Breast epithelium (tissue), 4 donors: ENCODE data around the gene SLC9A8. TPM values are rescaled to one million over a fixed set of nuclear protein-coding genes. Genes with fewer than 3 reads are reported as not detected.

Experiments
- DNase-seq, 2 donors: peaks; one replicate each; pipeline ENCODE4 v3.0.0-alpha.2; 2019; ENCODE audit warnings: low spot score in 2 of 2
- H3K27ac ChIP-seq, 2 donors: fragments of 200-600 bp; sonication (generic) in 1 of 2; one replicate each; pipeline ENCODE4 v1.5.1; 2016 to 2019; ENCODE audit warnings: mild to moderate bottlenecking in 1 of 2
- H3K27me3 ChIP-seq, 2 donors: fragments of 200-600 bp; sonication (generic) in 1 of 2; one replicate each; pipeline versions ENCODE4 v1.5.1 to v1.6.0; 2017 to 2019; ENCODE audit warnings: control low read depth in 1 of 2, mild to moderate bottlenecking in 1 of 2
- H3K36me3 ChIP-seq: fragments of 200-600 bp; one replicate; pipeline ENCODE4 v1.5.1; 2019
- H3K4me1 ChIP-seq, 2 donors: fragments of 200-600 bp; sonication (generic); one replicate each; pipeline ENCODE4 v1.5.1; 2016 to 2019; ENCODE audit warnings: control low read depth in 1 of 2
- H3K4me3 ChIP-seq, 3 donors: fragments of 200-600 bp; sonication (generic); 1 replicate in 2 of 3; 2 replicates in 1 of 3; pipeline ENCODE4 v1.5.1; 2016 to 2019; ENCODE audit warnings: mild to moderate bottlenecking in 3 of 3, moderate library complexity in 2 of 3
- H3K9me3 ChIP-seq, 2 donors: fragments of 200-600 bp; sonication (generic) in 1 of 2; one replicate each; pipeline ENCODE4 v1.5.1; 2016 to 2019; ENCODE audit warnings: control low read depth in 1 of 2
- CTCF ChIP-seq, 3 donors: fragments of 450-650 bp; IDR thresholded peaks; one replicate each; pipeline ENCODE4 v1.5.1; 2016 to 2017; ENCODE audit warnings: antibody characterized with exemption in 3 of 3, mild to moderate bottlenecking in 3 of 3, moderate library complexity in 3 of 3
- POLR2A ChIP-seq: fragments of 450-650 bp; IDR thresholded peaks from one replicate; pipeline ENCODE4 v1.6.1; 2016; ENCODE audit warnings: antibody characterized with exemption, mild to moderate bottlenecking, moderate library complexity
- POLR2AphosphoS5 ChIP-seq, 3 donors: sonication (generic); formaldehyde crosslinking; IDR thresholded peaks; one replicate each; pipeline ENCODE4 v1.6.1; 2017; ENCODE audit warnings: antibody characterized with exemption in 3 of 3
- intact Hi-C: fragments of 100-400 bp; cut with DNase I; formaldehyde crosslinking; loops from one replicate; pipeline ENCODE4 v1.15.1; 2023; ENCODE audit warnings: low total_unique reads
- total RNA-seq, 3 donors: library from RNA; depleted of rRNA; stranded (reverse); fragments of >200 nt; gene quantifications; one replicate each; pipeline ENCODE4 v1.1.0, GENCODE V29; 2016

SLC9A8 gene
- total RNA-seq, result 10 to 100 TPM; 11.8 to 13.5 (median 13.3) TPM

- Histone ChIP-seq H3K27ac (peak within 1 kb of the TSS; percentile 97), H3K4me3 (peak within 1 kb of the TSS; percentile 86 to 94 (median 90)), H3K36me3 (no peaks in the 10 kb centered on the region), H3K4me1 (peaks cover 0 to 6% of the 10 kb centered on the region in 2 donors), H3K9me3 (no peaks in the 10 kb centered on the region), H3K27me3 (no peaks in the 10 kb centered on the region)
- intact Hi-C loops, result no loop called here
- peak; percentile 67 to 74 for DNase-seq
- TF ChIP-seq CTCF (IDR thresholded peaks at IDR 0.05) (peak in 1 of 3 donors; percentile 27), POLR2A (peak; percentile 65), POLR2AphosphoS5 (IDR thresholded peaks at IDR 0.05) (peak; percentile 20 to 77 (median 76))
Observed at GRCh38 chr20:49812507-49813304, at the start of gene SLC9A8. SLC9A8 (plus strand) TSS chr20:49812828; CDS start chr20:49812923, 95 bp downstream.

- Histone ChIP-seq H3K27ac (peak overlapping the region; percentile 57 to 62), H3K27me3 (no peaks in the 10 kb centered on the region), H3K9me3 (no peaks in the 10 kb centered on the region), H3K4me1 (peaks cover 6 to 14% of the 10 kb centered on the region in 2 donors), H3K36me3 (no peaks in the 10 kb centered on the region), H3K4me3 (no peak overlapping the region)
- DNase-seq, result no peak
- intact Hi-C loops, result no loop called here
- TF ChIP-seq POLR2A (no peak), POLR2AphosphoS5 (IDR thresholded peaks at IDR 0.05) (no peak), CTCF (IDR thresholded peaks at IDR 0.05) (no peak)
Observed at GRCh38 chr20:49762940-49763766, 49.5 kb upstream of the SLC9A8 start.

- intact Hi-C loops, result no loop called here
- no peak for TF ChIP-seq CTCF (IDR thresholded peaks at IDR 0.05)
- no peak for TF ChIP-seq POLR2A
- TF ChIP-seq POLR2AphosphoS5 (IDR thresholded peaks at IDR 0.05), result no peak
- H3K9me3 ChIP-seq, result no peaks in the 10 kb centered on the region
- H3K36me3 ChIP-seq, result no peaks in the 10 kb centered on the region
- no peak overlapping the region for H3K4me3 ChIP-seq
- peaks cover 16 to 20% of the 10 kb centered on the region in 2 donors for H3K4me1 ChIP-seq
- no peak for DNase-seq
- no peaks in the 10 kb centered on the region for H3K27me3 ChIP-seq
- peak overlapping the region; percentile 51 to 69 for H3K27ac ChIP-seq
Observed at GRCh38 chr20:49765413-49765736, 47.3 kb upstream of the SLC9A8 start.

- Histone ChIP-seq H3K27ac (peak overlapping the region; percentile 51 to 69), H3K27me3 (no peaks in the 10 kb centered on the region), H3K4me3 (no peak overlapping the region), H3K36me3 (no peaks in the 10 kb centered on the region), H3K9me3 (no peaks in the 10 kb centered on the region), H3K4me1 (peaks cover 16 to 20% of the 10 kb centered on the region in 2 donors)
- intact Hi-C loops, result no loop called here
- TF ChIP-seq CTCF (IDR thresholded peaks at IDR 0.05), result no peak
- no peak for TF ChIP-seq POLR2A
- no peak for TF ChIP-seq POLR2AphosphoS5 (IDR thresholded peaks at IDR 0.05)
- no peak for DNase-seq
Observed at GRCh38 chr20:49765846-49766541, 46.6 kb upstream of the SLC9A8 start.
